CD4-positive, alpha-beta T cell treated with Interleukin-17A for 4 hours (primary cell): ENCODE measurements around the gene DRG2.

Source experiments
- DNase-seq: peaks from one replicate; pipeline ENCODE4 v3.0.0-alpha.2; 2020; ENCODE audit warnings: mixed read lengths

Gene DRG2

DNA sequence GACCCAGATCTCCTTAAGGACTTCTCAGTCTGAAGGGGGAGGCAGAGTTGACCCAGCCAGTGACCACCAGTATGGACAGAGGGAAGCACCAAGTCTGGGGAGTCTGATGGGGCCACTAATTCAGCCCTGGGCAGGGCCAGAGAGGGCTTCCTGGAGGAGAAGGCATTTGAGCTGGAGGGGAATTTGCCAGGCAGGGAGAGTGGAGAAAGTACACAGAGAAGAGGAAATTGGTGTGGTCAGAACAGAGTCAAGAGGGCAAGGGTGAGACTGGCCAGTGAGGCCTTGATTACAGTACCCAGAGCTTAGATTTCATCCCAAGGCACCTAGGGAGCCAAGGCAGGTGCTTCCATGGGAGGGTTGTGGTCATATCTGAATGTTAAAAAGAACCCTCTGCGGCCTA lies 57.1 kb downstream of the DRG2 start:
- no peak for DNase-seq

DNA sequence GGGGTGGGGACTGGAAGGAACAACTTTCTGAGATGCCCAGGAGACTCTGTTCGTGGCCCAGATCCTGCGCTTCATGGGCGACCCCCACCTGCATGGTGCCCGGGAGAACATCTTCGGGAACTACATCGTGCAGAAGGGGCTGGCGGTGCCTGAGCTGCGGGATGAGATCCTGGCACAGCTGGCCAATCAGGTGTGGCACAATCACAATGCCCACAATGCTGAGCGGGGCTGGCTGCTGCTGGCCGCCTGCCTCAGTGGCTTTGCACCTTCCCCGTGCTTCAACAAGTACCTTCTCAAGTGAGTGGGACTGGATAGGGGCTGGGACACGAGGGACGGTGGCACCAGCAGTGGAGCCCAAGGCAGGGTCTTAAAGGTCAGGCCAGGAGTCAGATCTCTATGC lies 58.1 kb downstream of the DRG2 start:
- no peak for DNase-seq

DNA sequence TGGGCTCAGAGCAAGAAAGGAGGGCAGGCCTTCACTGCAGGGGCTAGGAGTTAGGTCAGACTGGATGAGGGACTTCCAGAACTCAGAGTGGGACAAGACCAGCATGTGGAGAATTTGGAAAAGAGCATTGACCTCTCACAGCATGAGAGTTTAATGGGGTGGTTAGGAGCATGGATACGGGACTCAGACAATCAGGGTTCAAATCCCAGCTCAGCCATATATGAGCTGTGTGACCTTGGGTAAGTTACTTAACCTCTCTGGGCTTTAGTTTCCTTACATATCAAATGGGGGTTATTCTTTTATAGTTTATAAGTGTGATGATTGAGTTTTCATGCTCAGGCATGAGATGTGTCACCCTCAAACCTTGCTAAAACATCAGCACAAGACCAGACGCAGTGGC lies 58.5 kb downstream of the DRG2 start:
- DNase-seq, result no peak

DNA sequence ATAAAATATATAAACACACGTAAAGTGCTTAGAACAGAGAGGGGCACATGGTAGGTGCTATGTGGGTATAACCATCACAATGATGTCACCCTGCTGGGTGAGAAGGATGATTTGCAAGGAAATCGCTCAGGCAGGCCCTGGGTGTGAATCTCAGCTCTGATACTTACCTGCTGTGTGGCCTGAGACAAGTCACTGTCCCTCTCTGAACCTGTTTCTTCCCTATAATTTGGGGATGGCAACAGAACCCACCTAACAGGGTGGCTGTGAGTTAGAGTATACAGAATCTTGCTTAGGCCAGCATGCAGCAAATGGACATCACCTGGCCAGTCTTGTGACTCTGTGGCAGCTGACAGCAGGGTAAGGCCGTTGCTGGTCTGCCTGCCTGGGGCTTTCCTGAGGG lies 59.2 kb downstream of the DRG2 start:
- DNase-seq, result no peak

DNA sequence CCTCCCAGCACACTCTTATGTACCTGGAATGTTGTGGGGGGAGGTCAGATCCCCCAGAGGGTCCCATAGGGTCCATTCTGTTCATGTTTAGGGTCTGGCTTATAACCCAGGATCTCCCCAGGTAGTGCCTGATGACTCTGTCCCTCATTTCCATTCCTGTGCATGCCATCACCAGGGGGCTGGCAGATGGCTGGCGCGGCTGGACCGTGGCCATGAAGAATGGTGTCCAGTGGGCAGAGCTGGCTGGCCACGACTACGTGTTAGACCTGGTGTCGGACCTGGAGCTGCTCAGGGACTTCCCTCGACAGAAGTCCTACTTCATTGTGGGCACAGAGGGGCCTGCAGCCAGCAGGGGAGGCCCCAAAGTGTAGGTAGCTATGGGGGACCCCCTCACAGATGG lies 60.8 kb downstream of the DRG2 start:
- no peak for DNase-seq

DNA sequence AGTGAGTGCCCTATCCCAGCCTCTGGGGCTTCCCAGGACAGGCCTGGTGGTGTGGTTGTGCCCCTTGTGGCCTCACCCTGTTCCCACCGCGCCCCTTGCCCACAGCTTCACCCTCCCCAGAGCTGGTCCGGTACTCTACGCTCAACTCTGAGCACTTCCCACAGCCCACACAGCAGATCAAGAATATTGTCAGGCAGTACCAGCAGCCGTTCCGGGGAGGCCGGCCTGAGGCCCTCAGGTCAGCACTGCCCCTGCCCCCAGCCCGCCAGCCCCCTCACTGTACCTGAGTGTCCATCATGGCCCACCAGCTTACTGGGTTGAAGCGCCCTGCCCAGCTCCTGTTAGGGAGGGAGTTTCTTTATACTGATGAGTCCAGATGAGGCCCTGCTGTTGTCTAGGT lies 63.5 kb downstream of the DRG2 start:
- no peak for DNase-seq

DNA sequence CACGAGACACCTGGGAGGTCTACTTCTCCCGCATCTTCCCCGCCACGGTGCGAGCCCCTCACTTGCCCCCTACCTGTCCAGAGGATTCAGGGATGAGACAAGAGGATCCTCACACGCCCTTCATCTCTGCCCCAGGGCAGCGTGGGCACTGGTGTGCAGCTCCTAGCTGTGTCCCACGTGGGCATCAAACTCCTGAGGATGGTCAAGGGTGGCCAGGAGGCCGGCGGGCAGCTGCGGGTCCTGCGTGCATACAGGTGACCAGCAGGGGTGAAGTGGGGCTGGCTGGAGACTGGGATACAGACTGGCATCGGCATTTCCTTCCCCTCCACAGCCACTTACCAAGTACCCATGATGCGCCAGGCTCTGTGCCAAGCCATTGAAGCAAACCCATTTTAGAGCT lies 67.4 kb downstream of the DRG2 start:
- DNase-seq, result no peak

DNA sequence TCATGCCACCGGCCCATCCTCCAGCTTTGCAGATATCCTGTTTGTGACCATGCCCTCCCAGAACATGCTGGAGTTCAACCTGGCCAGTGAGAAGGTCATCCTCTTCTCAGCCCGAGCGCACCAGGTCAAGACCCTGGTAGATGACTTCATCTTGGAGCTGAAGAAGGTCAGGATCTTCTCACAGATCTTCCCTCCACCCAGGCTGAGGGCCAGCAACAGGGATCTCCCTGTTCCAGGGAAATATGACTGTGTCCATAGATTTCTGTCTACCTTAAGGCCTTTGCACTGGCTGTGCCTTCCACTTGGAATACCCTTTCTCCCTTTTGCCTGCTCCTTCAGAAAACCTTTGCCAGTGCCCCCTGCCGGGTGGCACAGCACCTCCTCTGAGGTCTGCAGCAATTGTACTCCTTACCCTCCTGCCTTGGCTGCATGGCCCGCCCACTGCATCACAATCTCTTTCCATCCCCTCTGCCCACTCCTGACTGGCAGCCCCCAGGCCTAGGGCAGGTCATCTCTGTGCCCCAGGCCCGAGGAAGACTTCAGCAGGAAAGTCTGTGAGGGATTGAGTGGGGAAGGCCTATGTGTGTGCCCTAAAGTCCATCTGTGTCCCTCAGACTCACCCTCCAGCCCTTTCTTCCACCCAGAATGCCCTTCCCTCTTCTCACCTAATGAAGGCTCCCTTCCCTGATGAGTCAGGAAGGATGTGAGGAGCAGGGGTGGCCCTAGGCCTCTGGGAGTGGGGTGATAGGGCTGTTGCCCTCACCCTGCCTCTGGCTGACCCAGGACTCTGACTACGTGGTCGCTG lies 68.6 kb downstream of the DRG2 start:
- DNase-seq, result peak; percentile 15

DNA sequence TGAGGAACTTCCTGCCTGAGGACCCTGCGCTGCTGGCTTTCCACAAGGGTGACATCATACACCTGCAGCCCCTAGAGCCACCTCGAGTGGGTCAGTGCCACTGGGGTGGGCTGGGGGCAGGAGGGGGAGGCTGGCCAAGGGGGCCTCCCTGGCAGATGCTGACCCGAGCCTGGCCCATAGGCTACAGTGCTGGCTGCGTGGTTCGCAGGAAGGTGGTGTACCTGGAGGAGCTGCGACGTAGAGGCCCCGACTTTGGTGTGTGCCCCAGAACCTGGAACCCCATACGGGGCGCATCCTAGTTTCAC lies 69.2 kb downstream of the DRG2 start:
- DNase-seq, result no peak
